GM19240 (cell line): ENCODE measurements around the gene PACSIN3.
"Not testable (repeated sequence)": the region's sequence is repeated elsewhere in the genome, so short reads cannot be mapped to it uniquely, and the experiment has no call there.

Experiments used
- DNase-seq: peaks from one replicate; pipeline ENCODE4 v3.0.0; 2011; ENCODE audit warnings: low spot score; ENCODE audit not compliant: insufficient read length

PACSIN3 gene

GRCh38 chr11:47186076-47186699 is at the start of gene PACSIN3:
PACSIN3 (minus strand) TSS chr11:47186434; CDS start chr11:47182727, 3,707 bp downstream.
- DNase-seq = no peak

DNA sequence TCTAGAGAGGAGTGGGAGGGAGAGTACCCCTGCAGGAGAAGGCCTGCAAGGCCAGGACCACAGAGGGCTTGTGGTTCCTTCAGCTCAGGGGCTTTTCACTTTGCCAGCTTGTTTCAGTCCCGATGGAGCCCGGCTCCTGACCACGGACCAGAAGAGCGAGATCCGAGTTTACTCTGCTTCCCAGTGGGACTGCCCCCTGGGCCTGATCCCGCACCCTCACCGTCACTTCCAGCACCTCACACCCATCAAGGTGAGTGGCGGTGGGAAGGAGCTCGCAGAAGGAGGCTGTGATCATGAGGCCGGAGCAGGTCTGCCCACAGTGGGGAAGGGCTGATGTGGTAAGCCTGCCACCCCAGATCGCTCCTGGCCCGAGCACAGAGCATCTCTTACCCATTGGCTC is 48.9 kb upstream of the PACSIN3 start:
- DNase-seq = no peak

GRCh38 chr11:47234669-47235100 is 48.5 kb upstream of the PACSIN3 start:
- no peak for DNase-seq

DNA sequence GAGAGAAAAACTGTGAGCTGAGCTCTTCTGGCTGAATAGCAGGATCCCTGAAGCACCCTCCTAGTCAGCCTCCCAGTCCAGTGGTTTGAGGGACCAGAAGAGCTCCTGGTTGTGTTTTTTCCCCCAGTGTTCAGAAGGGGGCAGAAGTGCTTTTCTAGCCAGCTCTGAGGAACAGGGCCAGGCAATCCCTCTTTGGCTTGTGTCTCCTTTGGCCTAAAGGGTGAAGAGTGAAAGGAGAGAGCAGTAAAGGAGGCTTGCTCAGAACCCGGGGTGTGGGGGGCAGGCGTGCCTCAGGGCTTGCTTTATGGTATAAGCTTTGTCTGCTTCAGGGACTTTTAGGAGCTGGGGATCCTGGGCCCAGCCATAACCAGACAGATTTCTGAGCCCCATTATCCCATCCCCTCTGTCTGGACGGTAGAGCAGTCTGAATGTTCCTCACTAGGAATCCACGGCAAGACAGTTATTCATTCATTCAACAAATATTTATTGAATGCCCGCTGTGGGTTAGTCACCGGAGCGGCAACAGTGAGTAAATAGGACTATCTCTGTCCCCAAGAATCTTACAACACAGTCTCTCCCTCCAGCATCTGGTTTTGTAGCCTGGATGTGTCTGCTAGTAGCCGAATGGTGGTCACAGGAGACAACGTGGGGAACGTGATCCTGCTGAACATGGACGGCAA is 47.9 kb upstream of the PACSIN3 start:
- DNase-seq = no peak

DNA sequence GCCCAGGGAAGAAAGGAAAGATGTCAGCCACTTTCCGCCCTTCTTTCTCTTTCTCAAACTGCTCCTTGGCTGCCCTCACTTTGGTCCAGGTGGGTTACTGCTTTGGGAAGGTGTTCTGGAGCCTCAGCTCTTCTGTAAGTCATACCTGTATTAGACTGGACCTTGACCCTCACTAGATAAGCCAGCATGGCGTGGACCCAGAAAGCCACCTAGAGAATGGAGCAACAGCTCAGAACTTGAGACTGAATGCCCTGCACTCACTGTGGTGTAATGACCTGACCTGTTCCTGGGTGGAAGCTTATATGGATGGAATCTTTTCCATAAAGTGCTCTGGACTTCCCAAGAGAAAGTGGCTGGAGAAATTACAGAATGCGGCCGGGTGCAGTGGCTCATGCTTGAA is 46.8 kb upstream of the PACSIN3 start:
- DNase-seq = no peak

GRCh38 chr11:47229161-47229560 is 42.9 kb upstream of the PACSIN3 start:
- DNase-seq = no peak

DNA sequence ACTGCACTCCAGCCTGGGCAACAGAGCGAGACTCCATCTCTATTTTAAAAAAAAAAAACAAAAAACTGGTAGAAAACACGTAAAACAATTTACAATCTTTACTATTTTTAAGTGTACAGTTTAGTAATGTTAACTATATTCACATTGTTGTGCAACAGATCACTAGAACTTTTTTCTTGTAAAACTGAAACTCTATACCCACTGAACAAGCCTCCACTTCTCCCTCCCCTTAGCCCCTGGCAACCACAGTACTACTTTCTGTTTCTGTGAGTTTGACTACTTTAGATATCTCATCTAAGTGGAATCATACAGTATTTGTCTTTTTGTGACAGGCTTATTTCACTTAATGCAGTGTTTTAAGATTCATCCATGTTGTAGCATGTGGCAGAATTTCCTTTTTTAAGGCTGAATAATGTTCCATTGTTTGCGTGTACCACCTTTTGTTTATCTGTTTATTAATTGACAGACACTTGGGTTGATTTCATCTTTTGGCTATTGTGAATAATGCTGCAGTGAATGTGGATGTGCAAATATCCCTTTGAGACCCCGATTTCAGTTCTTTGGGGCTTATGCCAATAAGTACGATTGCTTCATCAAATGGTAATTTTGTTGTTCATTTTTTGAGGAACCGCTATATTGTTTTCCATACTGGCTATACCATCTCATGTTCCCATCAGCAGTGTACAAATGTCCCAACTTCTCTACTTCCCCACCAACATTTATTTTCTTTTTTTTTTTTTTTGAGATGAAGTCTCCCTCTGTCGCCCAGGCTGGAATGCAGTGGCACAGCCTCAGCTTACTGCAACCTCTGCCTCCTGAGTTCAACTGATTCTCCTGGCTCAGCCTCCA is 39.5 kb upstream of the PACSIN3 start:
- DNase-seq = no peak

GRCh38 chr11:47222696-47223095 is 36.5 kb upstream of the PACSIN3 start:
- no peak for DNase-seq

GRCh38 chr11:47220401-47220821 is 34.2 kb upstream of the PACSIN3 start:
- no peak for DNase-seq

DNA sequence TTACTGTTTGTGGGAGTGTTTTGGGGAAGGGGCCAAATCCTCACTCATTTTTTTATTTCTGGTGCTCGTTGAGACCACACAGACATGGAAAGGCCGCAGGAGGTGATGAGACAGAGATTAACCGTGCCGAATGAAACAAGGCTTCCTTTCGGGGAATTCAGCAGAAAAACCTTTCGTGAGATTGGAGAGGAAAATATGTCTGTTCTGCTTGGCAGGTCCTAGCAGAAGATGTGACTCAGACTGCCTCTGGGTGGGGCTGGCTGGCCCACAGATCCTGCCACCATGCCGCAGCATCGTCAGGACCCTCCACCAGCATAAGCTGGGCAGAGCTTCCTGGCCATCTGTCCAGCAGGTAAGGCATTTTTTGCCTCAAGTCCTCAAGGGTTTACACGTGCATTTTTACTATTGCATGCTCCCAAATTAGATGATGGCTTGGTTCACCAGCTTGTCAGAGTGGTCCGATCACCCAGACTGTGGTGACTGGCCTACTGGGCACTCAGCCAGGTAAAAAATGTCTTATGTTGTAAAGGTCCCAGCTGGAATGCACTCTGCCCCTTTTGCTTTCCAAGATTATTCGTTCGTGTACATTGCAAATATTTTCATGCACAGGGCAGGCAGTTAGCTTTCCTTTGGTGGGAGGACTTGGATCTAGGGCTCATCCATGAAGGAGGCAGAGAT is 30.0 kb upstream of the PACSIN3 start:
- no peak for DNase-seq

- DNase-seq = peak; percentile 22
Measured at GRCh38 chr11:47215366-47215910, 29.2 kb upstream of the PACSIN3 start.

GRCh38 chr11:47213950-47214565 is 27.8 kb upstream of the PACSIN3 start:
- DNase-seq = peak; percentile 63

GRCh38 chr11:47212938-47213337 is 26.7 kb upstream of the PACSIN3 start:
- no peak for DNase-seq

GRCh38 chr11:47208628-47209027 is 22.4 kb upstream of the PACSIN3 start:
- DNase-seq = no peak

- not testable (repeated sequence) for DNase-seq
Measured at GRCh38 chr11:47208008-47208552, 21.8 kb upstream of the PACSIN3 start.

- no peak for DNase-seq
Measured at GRCh38 chr11:47207459-47207858, 21.2 kb upstream of the PACSIN3 start.

GRCh38 chr11:47206577-47206976 is 20.3 kb upstream of the PACSIN3 start:
- DNase-seq = not testable (repeated sequence)

- no peak for DNase-seq
Measured at GRCh38 chr11:47204637-47204989, 18.4 kb upstream of the PACSIN3 start.

DNA sequence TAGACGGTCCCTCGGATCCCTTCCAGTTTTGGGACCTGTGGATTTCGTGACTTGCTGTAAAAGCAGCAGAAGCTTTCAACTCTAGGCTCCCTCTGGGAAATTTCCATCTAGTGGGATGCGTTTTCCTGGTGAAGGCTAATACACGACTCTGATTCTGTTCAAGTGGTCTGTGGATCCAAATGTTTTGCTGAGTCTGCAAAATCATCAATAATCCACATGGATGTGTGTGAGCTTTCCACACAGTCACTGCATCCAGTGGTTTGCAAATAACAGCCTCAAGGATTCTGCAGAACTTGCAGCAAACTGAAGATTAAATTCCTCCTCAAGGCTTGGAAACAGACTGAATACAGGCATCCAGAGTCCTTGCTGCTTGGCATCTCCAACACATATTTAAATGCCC is 16.3 kb upstream of the PACSIN3 start:
- no peak for DNase-seq

- DNase-seq = no peak
Measured at GRCh38 chr11:47201015-47201414, 14.8 kb upstream of the PACSIN3 start.

- not testable (repeated sequence) for DNase-seq
Measured at GRCh38 chr11:47198161-47198560, 11.9 kb upstream of the PACSIN3 start.
